Vagina (tissue), 2 donors: ENCODE data around the gene BEST4. TPM values are rescaled to one million over a fixed set of nuclear protein-coding genes. Genes with fewer than 3 reads are reported as not detected.

Experiments used
- DNase-seq, 2 donors: peaks; one replicate each; pipeline ENCODE4 v3.0.0-alpha.2; 2017; ENCODE audit errors: extremely low spot score in 2 of 2
- H3K27ac ChIP-seq: fragments of 200-600 bp; sonication (generic); one replicate; pipeline ENCODE4 v1.5.1; 2019
- H3K27me3 ChIP-seq: fragments of 200-600 bp; sonication (generic); one replicate; pipeline ENCODE4 v1.5.1; 2019
- H3K36me3 ChIP-seq, 2 donors: fragments of 200-600 bp; sonication (generic); one replicate each; pipeline ENCODE4 v1.5.1; 2017 to 2019
- H3K4me1 ChIP-seq: fragments of 200-600 bp; sonication (generic); one replicate; pipeline ENCODE4 v1.5.1; 2019
- H3K4me3 ChIP-seq, 2 donors: fragments of 200-600 bp; sonication (generic); 1 replicate in 1 of 2; 2 replicates in 1 of 2; pipeline ENCODE4 v1.5.1; 2016 to 2019
- H3K9me3 ChIP-seq: fragments of 200-600 bp; sonication (generic); one replicate; pipeline ENCODE4 v1.5.1; 2019
- POLR2A ChIP-seq, 2 donors: fragments of 450-650 bp; IDR thresholded peaks; one replicate each; pipeline ENCODE4 v1.6.1; 2017; ENCODE audit warnings: antibody characterized with exemption in 2 of 2, mild to moderate bottlenecking in 2 of 2, moderate library complexity in 2 of 2
- POLR2AphosphoS5 ChIP-seq, 2 donors: sonication (generic); formaldehyde crosslinking; IDR thresholded peaks; one replicate each; pipeline ENCODE4 v1.9.0; 2017; ENCODE audit warnings: antibody characterized with exemption in 2 of 2, mild to moderate bottlenecking in 2 of 2, low read depth in 1 of 2; ENCODE audit not compliant: insufficient read depth in 1 of 2
- intact Hi-C: fragments of 100-400 bp; cut with DNase I; formaldehyde crosslinking; loops from one replicate; pipeline ENCODE4 v1.15.1; 2023
- total RNA-seq: library from RNA; depleted of rRNA; stranded (reverse); fragments of >200 nt; gene quantifications from one replicate; pipeline ENCODE4 v1.2.3, GENCODE V29; 2016
- TF ChIP-seq, protein P1 (sequence below), 3 experiments: fragments of 450-650 bp in 2 of 3; fragments of 200-600 bp in 1 of 3; sonication (generic) in 1 of 3; IDR thresholded peaks; one replicate each; pipeline ENCODE4 v1.5.1; 2017 to 2019; ENCODE audit warnings: antibody characterized with exemption in 3 of 3, mild to moderate bottlenecking in 2 of 3, moderate library complexity in 2 of 3

BEST4 gene
- total RNA-seq, 1 donor from 2014 or later, result not detected

DNA sequence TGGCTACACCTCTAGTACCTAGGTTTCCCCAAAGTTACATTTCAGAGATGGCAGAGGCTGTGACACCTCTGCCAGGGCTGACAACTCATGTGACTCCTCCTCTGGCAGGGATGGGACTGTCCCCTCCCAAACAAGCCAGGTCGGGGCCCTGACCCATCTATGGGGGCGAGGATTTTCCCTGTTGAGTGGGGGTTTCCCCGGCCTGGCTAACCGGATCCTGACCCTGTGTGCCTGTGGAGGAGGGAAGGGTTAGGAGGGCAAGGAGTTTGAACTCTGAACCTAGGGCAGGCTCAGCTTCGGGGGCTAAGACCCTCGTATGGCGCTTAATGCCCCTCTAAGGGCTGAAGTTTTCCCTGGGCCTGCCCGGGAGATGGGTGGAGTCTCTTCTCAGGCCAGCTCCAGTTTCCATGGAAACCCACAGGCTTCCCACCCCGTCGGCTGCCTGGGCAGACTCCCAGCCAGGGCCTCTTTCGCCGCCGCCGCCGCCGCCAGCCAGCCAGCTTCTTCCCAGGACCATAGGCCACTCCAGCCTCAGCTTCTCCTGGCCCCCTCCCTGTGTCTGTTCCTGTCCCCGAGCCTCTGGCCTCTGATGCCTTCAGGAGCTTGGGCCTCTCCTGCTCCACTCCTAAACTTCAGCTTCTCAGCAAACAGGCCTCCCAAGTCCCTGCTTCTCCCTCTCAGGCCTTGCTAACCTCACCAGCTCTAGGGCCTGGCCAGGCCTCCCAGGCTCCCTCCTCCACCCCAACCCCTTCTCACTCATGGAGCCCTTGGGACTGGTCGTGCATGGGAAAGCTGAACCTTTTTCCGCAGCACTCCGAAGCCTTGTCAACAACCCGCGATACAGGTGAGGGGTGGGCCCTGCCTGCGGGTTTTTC lies 20.3 kb upstream of the BEST4 start, which contains the start of gene BTBD19:
Gene BTBD19, plus strand, starts transcription at position 461 of the 875 bp plus-strand sequence. Its CDS starts 298 bp downstream, at position 759.
- no peaks in the 10 kb centered on the region for H3K27me3 ChIP-seq
- H3K4me1 ChIP-seq, result peaks cover 86% of the 10 kb centered on the region
- H3K9me3 ChIP-seq, result no peaks in the 10 kb centered on the region
- TF ChIP-seq POLR2A (IDR thresholded peaks at IDR 0.05), result peak in 1 of 2 donors; percentile 51
- TF ChIP-seq, protein P1, sequence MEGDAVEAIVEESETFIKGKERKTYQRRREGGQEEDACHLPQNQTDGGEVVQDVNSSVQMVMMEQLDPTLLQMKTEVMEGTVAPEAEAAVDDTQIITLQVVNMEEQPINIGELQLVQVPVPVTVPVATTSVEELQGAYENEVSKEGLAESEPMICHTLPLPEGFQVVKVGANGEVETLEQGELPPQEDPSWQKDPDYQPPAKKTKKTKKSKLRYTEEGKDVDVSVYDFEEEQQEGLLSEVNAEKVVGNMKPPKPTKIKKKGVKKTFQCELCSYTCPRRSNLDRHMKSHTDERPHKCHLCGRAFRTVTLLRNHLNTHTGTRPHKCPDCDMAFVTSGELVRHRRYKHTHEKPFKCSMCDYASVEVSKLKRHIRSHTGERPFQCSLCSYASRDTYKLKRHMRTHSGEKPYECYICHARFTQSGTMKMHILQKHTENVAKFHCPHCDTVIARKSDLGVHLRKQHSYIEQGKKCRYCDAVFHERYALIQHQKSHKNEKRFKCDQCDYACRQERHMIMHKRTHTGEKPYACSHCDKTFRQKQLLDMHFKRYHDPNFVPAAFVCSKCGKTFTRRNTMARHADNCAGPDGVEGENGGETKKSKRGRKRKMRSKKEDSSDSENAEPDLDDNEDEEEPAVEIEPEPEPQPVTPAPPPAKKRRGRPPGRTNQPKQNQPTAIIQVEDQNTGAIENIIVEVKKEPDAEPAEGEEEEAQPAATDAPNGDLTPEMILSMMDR (IDR thresholded peaks at IDR 0.05), result no peak
- peak in 1 of 2 donors; percentile 1 for TF ChIP-seq POLR2AphosphoS5 (IDR thresholded peaks at IDR 0.05; ENCODE audit: insufficient read depth in 1 of 2, low read depth in 1 of 2)
- peaks cover under 1 to 26% of the 10 kb centered on the region in 2 donors for H3K36me3 ChIP-seq
- H3K27ac ChIP-seq, result peak within 1 kb of the TSS; percentile 100
- intact Hi-C loops, result no loop called here
- H3K4me3 ChIP-seq, result peak within 1 kb of the TSS; percentile 31 to 36
- DNase-seq, result no peak

DNA sequence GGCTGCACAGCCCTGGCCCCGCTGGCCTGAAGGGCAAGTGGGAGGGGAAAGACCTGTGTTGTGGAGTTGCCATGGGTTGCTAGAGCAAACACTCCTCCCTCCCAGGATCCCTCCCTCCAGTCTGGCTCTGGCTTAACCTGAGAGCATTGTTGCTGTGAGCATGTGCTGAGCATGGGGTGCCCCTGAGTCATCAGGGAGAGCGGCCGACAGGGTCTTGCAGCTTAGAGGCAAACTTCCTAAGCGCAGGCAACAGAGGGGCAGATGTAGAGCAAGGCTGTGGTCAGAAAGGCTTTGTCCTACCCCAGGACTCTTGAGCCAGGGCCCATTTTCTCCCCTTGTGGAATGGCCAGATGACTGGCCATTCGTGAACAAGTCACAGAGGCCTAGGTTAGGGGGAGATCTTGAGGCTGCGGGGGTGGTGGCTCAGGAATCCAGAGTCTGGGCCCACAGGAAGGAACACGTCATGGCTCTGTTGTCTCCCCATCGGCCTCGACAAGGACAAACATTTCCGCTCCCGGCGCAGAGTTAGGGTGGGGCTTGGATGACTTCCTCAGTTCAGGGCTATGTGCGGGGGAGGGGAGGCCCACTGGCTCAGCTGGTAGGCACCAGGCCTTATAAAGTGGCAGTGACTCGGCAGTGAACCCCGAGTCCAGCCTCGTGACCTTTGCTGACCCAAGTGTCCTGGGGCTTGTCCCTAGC lies 19.5 kb upstream of the BEST4 start:
- Histone ChIP-seq H3K27me3 (no peaks in the 10 kb centered on the region), H3K4me3 (peak overlapping the region; percentile 31 to 36), H3K9me3 (no peaks in the 10 kb centered on the region), H3K27ac (peak overlapping the region; percentile 100), H3K36me3 (peaks cover 4 to 34% of the 10 kb centered on the region in 2 donors), H3K4me1 (peaks cover 87% of the 10 kb centered on the region)
- TF ChIP-seq POLR2AphosphoS5 (IDR thresholded peaks at IDR 0.05; ENCODE audit: insufficient read depth in 1 of 2, low read depth in 1 of 2), result peak; percentile 90
- no peak for TF ChIP-seq POLR2A (IDR thresholded peaks at IDR 0.05)
- peak in 1 of 2 donors; percentile 100 for DNase-seq
- intact Hi-C loops, result no loop called here

DNA sequence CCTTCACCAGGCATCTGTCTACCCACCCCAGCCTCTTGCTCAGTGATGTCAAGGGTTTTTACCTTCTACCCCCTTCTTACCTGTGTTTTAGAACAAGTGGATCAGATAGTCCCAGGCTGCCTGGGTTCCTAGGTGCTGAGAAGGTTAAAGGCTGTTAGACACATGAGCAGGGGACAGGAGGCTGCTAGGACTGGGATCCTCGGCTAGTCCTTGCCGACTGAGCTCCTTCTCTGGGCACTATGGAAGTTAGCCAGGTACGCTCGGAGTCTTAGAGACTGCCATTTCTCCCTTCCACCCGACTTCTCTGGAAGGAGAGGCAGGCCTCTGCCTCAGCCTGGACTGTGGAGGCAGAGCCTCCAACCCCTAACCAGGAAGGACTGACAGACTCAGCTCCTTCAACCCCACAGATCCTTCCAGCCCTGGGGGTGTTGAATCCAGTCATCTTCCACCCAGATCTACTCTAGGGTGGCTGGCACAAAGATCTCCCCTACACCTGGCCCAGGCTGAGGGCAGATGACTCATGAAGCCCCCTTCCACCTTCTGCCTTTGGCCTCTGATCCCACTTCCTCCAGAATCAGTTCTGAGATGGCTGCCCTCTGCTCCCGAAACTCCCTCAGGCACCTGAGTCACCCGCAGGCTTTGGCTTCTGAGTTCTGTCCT lies 18.9 kb upstream of the BEST4 start, which contains the start of gene DYNLT4:
Gene DYNLT4, minus strand, starts transcription at position 648 of the 660 bp plus-strand sequence. CDS start 683 bp downstream, outside the sequence.
- intact Hi-C loops, result no loop called here
- H3K27ac ChIP-seq, result peak within 1 kb of the TSS; percentile 100
- peaks cover 87% of the 10 kb centered on the region for H3K4me1 ChIP-seq
- TF ChIP-seq, protein P1 (IDR thresholded peaks at IDR 0.05), result no peak
- no peak for TF ChIP-seq POLR2AphosphoS5 (IDR thresholded peaks at IDR 0.05; ENCODE audit: insufficient read depth in 1 of 2, low read depth in 1 of 2)
- no peak for TF ChIP-seq POLR2A (IDR thresholded peaks at IDR 0.05)
- no peaks in the 10 kb centered on the region for H3K27me3 ChIP-seq
- H3K9me3 ChIP-seq, result no peaks in the 10 kb centered on the region
- peaks cover 4 to 36% of the 10 kb centered on the region in 2 donors for H3K36me3 ChIP-seq
- H3K4me3 ChIP-seq, result peak within 1 kb of the TSS; percentile 31 to 36
- DNase-seq, result no peak

DNA sequence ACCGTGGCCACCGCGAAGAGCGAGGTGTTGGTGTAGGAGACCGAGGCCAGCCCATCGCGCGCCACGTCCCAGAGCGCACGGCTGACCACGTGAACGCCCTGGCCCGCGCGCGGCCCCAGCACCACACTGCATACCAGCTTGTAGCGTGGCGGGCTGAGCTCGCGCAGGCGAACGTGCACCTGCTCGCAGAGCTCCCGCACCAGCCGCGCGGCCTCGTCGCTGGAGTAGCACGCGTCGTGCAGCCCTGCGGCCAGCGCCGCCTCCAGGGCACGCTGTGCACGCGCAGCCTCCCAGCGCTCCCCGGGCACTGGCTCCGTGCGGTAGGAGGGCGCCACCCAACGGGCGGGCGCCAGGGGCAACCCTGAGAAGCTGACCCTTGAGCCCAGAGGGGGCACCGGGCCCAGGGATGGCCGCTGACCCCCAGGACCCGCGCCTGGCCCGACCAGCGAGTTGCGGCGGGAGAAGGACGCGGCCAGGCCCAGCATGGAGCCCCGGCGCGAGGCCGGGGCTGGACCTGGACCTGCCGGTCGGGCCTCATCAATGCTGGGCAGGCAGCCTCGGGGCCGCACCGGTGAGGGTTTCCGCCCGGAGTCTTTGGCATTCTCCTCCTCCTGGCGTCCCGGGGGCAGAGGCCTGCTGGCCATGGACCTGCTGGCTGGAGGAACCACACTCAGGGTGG lies 18.2 kb upstream of the BEST4 start:
- H3K4me3 ChIP-seq, result no peak overlapping the region
- H3K27ac ChIP-seq, result peak overlapping the region; percentile 100
- no peak for DNase-seq
- TF ChIP-seq POLR2A (IDR thresholded peaks at IDR 0.05), result no peak
- TF ChIP-seq, protein P1 (IDR thresholded peaks at IDR 0.05), result no peak
- TF ChIP-seq POLR2AphosphoS5 (IDR thresholded peaks at IDR 0.05; ENCODE audit: insufficient read depth in 1 of 2, low read depth in 1 of 2), result no peak
- H3K36me3 ChIP-seq, result peaks cover 4 to 36% of the 10 kb centered on the region in 2 donors
- peaks cover 87% of the 10 kb centered on the region for H3K4me1 ChIP-seq
- intact Hi-C loops, result no loop called here
- no peaks in the 10 kb centered on the region for H3K27me3 ChIP-seq
- H3K9me3 ChIP-seq, result no peaks in the 10 kb centered on the region
